ENCODE measurements around the gene COL8A2. TPM values are rescaled to one million over a fixed set of nuclear protein-coding genes. Genes with fewer than 3 reads are reported as not detected.

The COL8A2 gene
- 11.0 and 20.9 TPM in 2 replicates for total RNA-seq (ENCODE audit: low replicate concordance)

DNA sequence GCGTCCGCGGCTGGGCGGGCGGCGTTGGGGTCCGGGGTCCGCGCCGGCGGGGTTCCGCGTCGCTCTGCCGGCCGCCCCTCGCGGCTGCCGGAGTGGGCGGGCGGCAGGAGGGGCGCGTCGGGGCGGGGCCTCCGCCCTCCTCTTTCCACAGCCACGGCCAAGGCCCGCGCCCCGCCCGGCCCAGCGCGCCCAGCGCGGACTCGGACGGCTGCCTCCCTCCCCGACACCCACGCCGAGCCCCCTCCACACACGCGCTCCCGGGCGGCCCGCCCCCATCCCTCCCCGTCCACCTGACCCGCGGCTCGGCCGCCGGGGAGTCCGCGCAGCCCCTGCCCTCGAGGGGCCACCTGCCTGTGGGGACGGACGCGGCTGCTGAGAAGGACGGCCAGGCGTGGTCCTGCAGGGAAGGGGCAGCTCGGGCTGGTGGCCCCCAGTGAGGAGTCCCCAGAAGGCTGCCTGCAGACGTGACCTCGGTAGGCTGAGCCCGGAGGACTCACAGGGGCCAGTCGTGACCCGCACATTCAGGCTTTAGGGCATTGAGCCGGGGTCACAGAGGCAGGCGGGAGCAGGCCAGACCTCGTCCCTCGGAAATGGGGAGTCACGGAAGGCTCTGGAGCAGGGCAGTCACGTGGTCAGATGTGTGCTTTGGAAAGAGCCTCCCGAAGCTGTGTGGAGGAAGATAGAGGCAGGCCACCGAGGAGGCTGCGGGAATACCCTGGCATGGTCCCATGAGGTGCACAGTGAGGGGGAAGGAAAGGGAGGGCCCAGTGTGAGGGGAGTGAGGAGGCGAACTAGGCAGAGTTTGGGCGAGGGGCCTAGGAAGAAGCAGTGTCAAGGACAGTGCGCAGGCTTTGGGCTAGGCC lies at the start of gene COL8A2:
Gene COL8A2 (minus strand): TSS at position 94 of the 863 bp plus-strand sequence. CDS start 24,980 bp downstream, outside the sequence.
- H3K4me3 ChIP-seq (ENCODE audit: low read depth, low read length), result peak within 1 kb of the TSS; percentile 28
- TF ChIP-seq, protein P1, sequence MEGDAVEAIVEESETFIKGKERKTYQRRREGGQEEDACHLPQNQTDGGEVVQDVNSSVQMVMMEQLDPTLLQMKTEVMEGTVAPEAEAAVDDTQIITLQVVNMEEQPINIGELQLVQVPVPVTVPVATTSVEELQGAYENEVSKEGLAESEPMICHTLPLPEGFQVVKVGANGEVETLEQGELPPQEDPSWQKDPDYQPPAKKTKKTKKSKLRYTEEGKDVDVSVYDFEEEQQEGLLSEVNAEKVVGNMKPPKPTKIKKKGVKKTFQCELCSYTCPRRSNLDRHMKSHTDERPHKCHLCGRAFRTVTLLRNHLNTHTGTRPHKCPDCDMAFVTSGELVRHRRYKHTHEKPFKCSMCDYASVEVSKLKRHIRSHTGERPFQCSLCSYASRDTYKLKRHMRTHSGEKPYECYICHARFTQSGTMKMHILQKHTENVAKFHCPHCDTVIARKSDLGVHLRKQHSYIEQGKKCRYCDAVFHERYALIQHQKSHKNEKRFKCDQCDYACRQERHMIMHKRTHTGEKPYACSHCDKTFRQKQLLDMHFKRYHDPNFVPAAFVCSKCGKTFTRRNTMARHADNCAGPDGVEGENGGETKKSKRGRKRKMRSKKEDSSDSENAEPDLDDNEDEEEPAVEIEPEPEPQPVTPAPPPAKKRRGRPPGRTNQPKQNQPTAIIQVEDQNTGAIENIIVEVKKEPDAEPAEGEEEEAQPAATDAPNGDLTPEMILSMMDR (IDR thresholded peaks at IDR 0.05; ENCODE audit: insufficient read depth, low read length), result no peak
- DNase-seq (ENCODE audit: low read depth), result no peak

DNA sequence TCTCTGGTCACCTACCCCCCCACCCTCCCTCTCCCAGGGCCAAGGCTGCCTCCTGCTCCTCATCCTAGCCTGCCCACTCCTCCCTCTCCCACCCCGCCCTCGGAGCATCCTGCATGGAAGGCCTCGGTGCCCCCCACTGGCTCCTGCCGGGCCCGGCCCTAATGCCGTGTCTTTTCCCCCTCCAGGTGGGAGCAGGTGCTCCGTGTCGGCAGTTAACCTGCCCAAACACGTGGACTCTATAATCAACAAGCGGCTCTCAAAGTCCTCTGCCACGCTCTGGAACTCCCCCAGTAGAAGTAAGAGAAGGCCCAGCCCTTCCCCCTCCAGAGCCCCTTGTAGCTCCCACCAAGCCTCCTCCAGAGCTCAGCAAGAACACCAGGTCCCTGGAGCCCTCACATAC lies 49.7 kb upstream of the COL8A2 start:
- no peak overlapping the region for H3K4me3 ChIP-seq (ENCODE audit: low read depth, low read length)

DNA sequence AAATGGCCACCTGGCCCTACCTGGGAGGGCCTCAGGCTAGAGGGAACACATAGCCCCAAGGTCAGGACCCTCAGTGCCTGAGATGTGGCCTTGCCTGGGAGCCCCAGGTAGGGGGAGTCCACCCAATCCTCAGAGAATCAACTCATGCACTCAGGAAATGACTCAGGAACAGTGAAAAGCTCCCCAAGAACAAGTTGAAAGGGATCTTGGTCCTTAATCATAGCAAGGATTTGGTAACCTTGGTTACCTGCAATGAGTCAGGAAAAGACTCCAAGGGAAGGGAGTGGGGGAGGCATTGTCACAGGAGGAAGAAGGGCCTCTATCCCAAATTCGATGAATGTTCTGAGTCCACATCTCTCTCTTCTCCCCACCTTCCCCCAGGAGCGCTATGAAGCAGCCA lies 48.0 kb upstream of the COL8A2 start:
- TF ChIP-seq, protein P1 (IDR thresholded peaks at IDR 0.05; ENCODE audit: insufficient read depth, low read length), result no peak
- no peak overlapping the region for H3K4me3 ChIP-seq (ENCODE audit: low read depth, low read length)
- DNase-seq (ENCODE audit: low read depth), result peak; percentile 74

More for the DNA sequence above, 49.7 kb upstream of the COL8A2 start:
- TF ChIP-seq, protein P1 (IDR thresholded peaks at IDR 0.05; ENCODE audit: insufficient read depth, low read length), result no peak
- no peak for DNase-seq (ENCODE audit: low read depth)

DNA sequence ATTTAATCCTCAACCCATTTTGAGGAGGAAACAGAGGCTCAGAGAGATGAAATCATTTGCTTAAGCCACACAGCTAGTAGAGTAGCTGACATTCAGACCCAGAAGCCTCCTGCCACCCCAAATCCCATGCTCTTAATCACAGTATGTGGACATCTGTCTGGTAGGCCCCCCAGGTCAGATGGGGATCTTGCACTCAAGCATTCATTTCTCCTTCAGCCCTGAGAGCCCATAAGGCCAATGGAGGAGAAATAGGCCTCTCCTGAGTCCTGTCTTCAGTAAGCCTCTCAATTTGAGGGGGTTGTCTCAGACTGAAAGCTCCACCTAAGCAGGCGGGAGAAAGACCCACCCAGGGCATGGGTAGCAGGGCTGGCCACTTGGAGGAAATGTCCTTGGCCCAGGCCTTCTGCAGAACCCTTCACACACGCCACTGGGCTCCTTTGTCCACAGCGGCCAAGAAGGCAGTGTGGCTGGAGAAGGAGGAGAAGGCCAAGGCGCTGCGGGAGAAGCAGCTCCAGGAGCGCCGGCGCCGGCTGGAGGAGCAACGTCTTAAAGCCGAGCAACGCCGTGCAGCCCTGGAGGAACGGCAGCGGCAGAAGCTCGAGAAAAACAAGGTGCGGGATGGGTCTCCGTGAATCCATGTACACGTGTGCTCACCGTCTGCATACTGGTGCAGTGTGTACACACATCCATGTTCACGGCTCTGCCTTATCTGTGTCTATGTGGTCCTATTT lies 47.2 kb upstream of the COL8A2 start:
- DNase-seq (ENCODE audit: low read depth), result no peak
- TF ChIP-seq, protein P1 (IDR thresholded peaks at IDR 0.05; ENCODE audit: insufficient read depth, low read length), result no peak
- H3K4me3 ChIP-seq (ENCODE audit: low read depth, low read length), result no peak overlapping the region

DNA sequence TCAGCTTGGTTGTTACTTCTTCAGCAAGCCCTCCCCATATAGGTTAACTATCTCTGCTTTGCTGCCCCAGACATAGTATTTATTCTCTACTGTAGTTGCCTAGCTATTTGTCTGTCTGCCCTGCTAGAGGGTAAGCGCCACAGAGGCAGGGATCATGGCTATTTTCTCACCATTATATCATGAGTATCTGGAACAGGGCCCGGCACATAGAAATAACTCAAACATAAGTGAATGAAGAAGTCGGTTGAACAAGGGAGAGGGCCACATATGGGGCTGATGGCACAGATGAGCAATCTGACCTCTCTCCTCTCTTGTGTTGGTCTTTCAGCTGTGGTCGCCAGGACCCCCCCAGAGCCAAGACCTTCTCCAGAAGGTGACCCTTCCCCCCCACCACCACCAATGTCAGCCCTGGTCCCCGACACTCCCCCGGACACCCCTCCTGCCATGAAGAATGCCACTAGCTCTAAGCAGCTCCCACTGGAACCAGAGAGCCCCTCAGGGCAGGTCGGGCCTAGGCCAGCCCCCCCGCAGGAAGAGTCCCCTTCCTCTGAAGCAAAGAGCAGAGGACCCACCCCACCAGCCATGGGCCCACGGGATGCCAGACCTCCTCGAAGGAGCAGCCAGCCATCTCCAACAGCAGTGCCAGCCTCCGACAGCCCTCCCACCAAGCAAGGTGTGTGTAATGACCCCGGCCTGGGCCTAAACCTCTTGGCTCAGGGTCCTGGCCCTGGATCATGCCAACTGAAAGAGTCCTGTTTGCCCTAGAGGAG lies 45.8 kb upstream of the COL8A2 start:
- TF ChIP-seq, protein P1 (IDR thresholded peaks at IDR 0.05; ENCODE audit: insufficient read depth, low read length), result no peak
- no peak for DNase-seq (ENCODE audit: low read depth)
- H3K4me3 ChIP-seq (ENCODE audit: low read depth, low read length), result no peak overlapping the region

DNA sequence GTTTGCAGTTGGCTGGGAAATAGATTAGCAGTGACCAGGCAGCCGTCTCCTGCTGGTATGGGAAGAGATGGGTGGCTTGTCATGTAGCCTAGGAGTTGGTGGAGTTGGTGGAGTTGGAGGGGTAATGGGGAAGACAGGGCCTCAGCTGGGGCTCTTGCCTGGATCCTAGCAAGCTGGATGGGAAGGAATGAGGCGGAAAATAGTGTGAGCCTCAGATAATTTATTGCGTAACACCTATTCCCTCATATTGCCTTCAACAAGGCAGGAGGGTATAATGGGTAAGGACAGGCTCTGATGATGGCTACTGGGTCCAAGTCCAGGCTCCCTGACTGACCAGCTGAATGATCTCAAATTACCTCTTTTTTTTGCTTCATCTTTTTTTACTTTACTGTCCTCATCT lies 43.5 kb upstream of the COL8A2 start:
- DNase-seq (ENCODE audit: low read depth), result peak; percentile 39
- TF ChIP-seq, protein P1 (IDR thresholded peaks at IDR 0.05; ENCODE audit: insufficient read depth, low read length), result no peak
- no peak overlapping the region for H3K4me3 ChIP-seq (ENCODE audit: low read depth, low read length)
